IgD-negative memory B cell (primary cell): ENCODE data around the gene FOXF1. TPM values are rescaled to one million over a fixed set of nuclear protein-coding genes. Genes with fewer than 3 reads are reported as not detected.

Source experiments
- H3K27ac Mint-ChIP-seq, 3 donors: one replicate each; pipeline ENCODE4 v1.8.0; 2020 to 2022; ENCODE audit warnings: mild to moderate bottlenecking in 3 of 3, mixed read lengths in 3 of 3, moderate library complexity in 1 of 3
- H3K27me3 Mint-ChIP-seq: one replicate; pipeline ENCODE4 v1.8.0; 2021; ENCODE audit warnings: mixed read lengths
- H3K36me3 Mint-ChIP-seq: one replicate; pipeline ENCODE4 v1.8.0; 2020; ENCODE audit warnings: mild to moderate bottlenecking, mixed read lengths
- H3K4me1 Mint-ChIP-seq, 3 donors: one replicate each; pipeline ENCODE4 v1.8.0; 2020 to 2022; ENCODE audit warnings: mixed read lengths in 3 of 3, mild to moderate bottlenecking in 1 of 3
- H3K4me3 Mint-ChIP-seq, 4 donors: one replicate each; pipeline ENCODE4 v1.8.0; 2020 to 2022; ENCODE audit warnings: mild to moderate bottlenecking in 4 of 4, mixed read lengths in 4 of 4, moderate library complexity in 3 of 4
- H3K9me3 Mint-ChIP-seq, 3 donors: one replicate each; pipeline ENCODE4 v1.8.0; 2020 to 2021; ENCODE audit warnings: mixed read lengths in 3 of 3, mild to moderate bottlenecking in 1 of 3
- polyA plus RNA-seq: library from polyadenylated mRNA; unstranded; fragments of 300-500 nt; fragmentation: Illumina TruSeq; gene quantifications from one replicate; pipeline ENCODE4 v1.2.3, GENCODE V29; 2021

FOXF1 gene
- polyA plus RNA-seq, 1 donor from 2014 or later, result not detected

DNA sequence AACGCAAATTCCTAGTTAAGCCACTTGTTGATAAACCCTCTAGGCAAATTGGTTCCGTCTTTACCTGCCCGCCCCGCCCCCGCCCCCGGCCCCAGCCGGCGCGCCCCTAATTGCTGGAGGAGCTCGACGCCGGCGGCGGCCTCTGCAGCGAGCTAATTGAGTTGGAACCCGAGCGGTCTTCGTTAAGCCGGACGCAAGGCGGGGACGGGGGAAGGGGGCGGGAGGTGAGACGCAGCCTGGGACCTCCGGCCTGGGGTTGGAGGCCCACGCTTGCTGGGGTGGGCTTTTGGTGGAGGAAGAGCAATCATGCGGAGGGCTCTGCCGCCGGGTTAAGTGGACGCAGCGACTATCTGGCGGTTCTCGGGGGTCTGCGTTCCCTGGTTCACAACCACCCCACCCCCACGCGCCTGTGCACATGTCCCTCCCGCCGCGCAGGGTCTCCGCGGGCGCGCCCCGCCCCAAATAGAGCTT lies 12.7 kb upstream of the FOXF1 start:
- H3K36me3 Mint-ChIP-seq, result peaks cover 2% of the 10 kb centered on the region
- H3K4me1 Mint-ChIP-seq, result peaks cover 1 to 7% (median 2%) of the 10 kb centered on the region in 3 donors
- no peak overlapping the region for H3K4me3 Mint-ChIP-seq
- H3K27ac Mint-ChIP-seq, result no peak overlapping the region
- H3K9me3 Mint-ChIP-seq, result no peaks in the 10 kb centered on the region
- H3K27me3 Mint-ChIP-seq, result peaks cover 69% of the 10 kb centered on the region

DNA sequence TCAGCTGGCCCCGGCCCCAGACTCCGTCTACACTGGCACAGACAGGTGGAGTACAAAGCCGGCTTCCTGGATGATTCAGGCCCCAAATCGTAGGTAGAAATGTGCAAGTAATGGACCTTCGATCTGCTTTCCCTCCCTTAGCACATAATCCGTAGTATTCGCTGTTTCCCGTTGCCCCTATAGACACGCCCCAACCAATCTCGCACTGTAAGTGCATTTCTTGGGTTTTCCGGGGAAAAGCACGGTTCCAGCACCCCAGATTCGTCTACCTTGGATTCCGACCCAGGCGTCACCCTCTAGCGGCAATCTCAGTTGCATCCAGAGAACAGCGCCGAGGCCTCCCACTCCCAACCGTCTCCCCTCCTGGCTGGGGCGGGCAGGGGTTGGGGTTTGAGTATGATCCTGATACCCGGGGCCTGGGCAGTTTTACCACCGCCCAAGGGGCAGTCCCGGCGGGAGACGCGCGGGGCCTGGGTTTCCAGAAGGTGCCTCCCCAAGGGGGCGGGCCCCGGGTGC lies 12.1 kb upstream of the FOXF1 start:
- no peak overlapping the region for H3K4me3 Mint-ChIP-seq

DNA sequence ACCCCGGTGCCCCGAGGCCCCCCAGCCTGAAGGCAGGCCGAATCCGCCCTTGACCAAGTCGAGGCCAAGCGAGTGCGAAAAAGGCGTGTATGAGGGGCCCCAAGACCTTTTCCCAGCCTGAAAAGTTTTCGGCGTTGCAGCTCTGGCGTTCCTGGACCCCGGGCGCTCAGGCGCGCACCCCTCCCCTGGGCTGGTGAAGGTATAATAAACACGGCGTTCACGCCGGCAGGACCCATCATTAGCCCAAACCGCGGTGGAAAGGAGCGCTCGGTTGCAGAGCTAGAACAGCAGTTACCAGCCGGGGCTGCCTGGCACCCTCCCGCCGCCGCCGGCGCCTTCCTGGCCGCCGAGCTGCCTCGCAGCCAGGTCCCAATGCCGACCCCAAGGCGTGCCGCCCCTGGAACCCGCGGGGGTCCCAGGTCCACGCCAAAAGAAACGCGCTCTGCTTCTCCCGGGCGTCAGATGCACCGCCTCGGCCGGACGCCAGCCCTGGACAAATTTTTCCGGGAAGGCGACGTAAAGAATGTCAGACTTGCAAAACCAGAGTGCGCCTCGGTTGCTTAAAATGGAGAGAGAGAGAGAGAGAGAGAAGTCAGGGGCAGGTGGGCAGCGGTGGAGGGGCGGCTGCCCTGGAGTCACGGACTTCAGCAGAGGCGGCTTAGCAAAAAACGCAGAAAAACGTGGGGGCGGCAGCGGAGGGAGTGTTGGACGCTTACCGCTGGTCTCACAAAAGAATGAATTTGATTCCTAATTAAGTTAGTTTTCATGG lies 11.5 kb upstream of the FOXF1 start:
- Mint-ChIP-seq H3K4me3 (peak overlapping the region in 2 of 4 donors; percentile 9 to 34), H3K27ac (peak overlapping the region; percentile 58 to 86 (median 71)), H3K36me3 (peaks cover 2% of the 10 kb centered on the region), H3K9me3 (no peaks in the 10 kb centered on the region), H3K27me3 (peaks cover 62% of the 10 kb centered on the region), H3K4me1 (peaks cover 1 to 7% (median 2%) of the 10 kb centered on the region in 3 donors)

More for the DNA sequence above, 12.1 kb upstream of the FOXF1 start:
- Mint-ChIP-seq H3K27ac (peak overlapping the region; percentile 53 to 69 (median 58)), H3K36me3 (peaks cover 2% of the 10 kb centered on the region), H3K4me1 (peaks cover 1 to 7% (median 2%) of the 10 kb centered on the region in 3 donors), H3K9me3 (no peaks in the 10 kb centered on the region), H3K27me3 (peaks cover 67% of the 10 kb centered on the region)

DNA sequence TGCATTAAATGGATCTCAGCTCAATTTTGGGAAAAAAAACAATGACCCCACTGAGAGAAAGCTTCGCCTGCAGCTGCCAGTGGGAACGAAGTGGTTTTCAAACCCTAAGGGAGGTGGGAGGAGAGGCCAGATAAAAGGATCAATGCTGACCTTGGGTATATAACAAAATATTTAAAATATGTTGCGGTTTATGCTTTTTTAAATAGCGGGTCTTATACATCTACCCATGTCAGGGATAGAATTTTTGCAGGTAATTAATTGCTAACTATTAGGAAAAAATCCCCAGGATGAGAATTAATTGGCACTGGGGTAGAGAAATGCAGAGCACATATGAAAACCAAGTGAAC lies 10.9 kb upstream of the FOXF1 start:
- H3K4me3 Mint-ChIP-seq, result peak overlapping the region in 2 of 4 donors; percentile 9 to 34
- H3K27me3 Mint-ChIP-seq, result peaks cover 65% of the 10 kb centered on the region
- H3K9me3 Mint-ChIP-seq, result no peaks in the 10 kb centered on the region
- H3K4me1 Mint-ChIP-seq, result peaks cover 1 to 7% (median 2%) of the 10 kb centered on the region in 3 donors
- peak overlapping the region; percentile 71 to 86 (median 82) for H3K27ac Mint-ChIP-seq
- no peaks in the 10 kb centered on the region for H3K36me3 Mint-ChIP-seq

DNA sequence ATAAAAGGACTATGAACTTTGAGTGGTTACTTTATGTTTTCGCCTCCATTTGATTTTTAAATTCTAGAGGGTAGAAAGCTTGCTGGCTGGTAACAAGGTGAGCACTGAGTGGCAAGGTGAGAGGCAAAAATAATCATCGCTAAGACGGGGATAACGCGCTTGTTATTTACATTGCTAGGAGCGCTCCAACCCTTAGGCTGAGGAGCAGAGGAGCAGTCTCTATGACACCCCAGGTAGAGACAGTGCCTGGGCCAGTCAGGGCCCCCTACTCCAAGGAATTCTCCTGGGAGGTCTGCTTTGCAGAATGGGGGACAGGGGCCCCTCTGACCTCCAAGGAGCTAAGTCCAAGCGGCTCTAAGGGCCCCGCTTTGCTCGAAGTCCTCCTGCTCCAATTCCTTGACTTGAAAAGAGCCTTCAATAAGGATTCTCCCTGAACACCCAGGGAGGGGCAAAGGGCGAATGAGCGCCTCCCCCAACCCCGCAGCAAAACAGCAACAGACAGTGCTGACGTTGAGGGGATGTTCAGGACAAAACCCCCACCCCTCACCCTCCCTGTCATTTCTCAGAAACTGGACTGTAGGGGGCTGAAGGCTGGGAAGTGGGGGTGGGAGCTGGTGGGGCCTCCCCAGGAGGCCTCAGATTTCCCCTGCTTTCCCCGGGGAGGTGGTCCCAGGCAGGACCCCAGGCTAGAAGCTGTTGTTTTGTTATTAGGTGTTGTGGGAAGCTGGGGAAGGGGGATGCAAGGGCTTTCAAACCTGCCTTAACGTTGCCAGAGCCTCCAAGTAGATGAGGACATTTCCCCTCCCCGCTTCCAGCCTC lies 10.2 kb upstream of the FOXF1 start:
- H3K4me3 Mint-ChIP-seq, result peak overlapping the region in 1 of 4 donors; percentile 34
- H3K27me3 Mint-ChIP-seq, result peaks cover 69% of the 10 kb centered on the region
- no peaks in the 10 kb centered on the region for H3K36me3 Mint-ChIP-seq
- H3K4me1 Mint-ChIP-seq, result peaks cover 3 to 7% (median 6%) of the 10 kb centered on the region in 3 donors
- no peaks in the 10 kb centered on the region for H3K9me3 Mint-ChIP-seq
- peak overlapping the region; percentile 28 to 88 (median 41) for H3K27ac Mint-ChIP-seq

DNA sequence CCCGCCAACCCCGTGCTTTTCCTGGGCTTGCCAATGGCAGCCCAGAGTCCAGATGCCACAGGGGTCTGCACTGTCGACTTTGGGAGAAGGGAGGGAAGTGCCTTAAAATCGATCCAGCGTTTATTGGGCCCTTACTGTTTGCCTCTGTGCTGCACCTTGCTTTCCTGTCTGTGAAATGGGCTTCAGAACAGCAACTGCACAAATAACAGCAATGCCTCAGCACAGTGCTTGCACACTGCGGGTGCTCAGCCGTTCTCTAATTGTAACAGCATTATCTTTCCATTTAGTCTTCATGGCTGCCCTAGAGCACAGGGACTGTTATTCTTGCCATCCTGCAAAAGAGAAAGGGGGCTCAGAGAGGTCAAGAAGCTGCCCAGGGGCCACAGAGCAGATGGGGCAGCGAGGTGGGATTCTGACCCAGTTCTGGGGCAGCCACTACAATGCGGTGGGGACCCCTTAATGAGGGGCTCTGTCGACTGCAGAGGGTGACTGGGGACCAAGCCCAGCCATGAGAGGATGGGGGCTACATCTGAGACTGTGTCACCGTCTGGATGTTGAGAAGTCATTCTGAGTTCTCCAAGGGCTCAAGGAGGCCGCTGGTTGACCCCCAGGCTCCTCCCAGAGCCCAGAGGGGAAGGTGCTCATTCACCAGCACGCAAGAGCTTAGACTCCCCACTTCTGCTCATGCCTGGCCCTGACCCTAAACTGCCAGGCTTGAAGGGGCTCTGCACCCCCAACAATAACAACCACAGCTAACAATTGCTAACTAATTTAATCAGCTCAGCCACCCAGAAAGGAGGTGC lies 9.4 kb upstream of the FOXF1 start:
- Mint-ChIP-seq H3K4me3 (peak overlapping the region in 1 of 4 donors; percentile 25), H3K27me3 (peaks cover 65% of the 10 kb centered on the region), H3K36me3 (no peaks in the 10 kb centered on the region), H3K27ac (peak overlapping the region; percentile 10 to 88 (median 41)), H3K4me1 (peaks cover 5 to 8% (median 6%) of the 10 kb centered on the region in 3 donors), H3K9me3 (no peaks in the 10 kb centered on the region)

DNA sequence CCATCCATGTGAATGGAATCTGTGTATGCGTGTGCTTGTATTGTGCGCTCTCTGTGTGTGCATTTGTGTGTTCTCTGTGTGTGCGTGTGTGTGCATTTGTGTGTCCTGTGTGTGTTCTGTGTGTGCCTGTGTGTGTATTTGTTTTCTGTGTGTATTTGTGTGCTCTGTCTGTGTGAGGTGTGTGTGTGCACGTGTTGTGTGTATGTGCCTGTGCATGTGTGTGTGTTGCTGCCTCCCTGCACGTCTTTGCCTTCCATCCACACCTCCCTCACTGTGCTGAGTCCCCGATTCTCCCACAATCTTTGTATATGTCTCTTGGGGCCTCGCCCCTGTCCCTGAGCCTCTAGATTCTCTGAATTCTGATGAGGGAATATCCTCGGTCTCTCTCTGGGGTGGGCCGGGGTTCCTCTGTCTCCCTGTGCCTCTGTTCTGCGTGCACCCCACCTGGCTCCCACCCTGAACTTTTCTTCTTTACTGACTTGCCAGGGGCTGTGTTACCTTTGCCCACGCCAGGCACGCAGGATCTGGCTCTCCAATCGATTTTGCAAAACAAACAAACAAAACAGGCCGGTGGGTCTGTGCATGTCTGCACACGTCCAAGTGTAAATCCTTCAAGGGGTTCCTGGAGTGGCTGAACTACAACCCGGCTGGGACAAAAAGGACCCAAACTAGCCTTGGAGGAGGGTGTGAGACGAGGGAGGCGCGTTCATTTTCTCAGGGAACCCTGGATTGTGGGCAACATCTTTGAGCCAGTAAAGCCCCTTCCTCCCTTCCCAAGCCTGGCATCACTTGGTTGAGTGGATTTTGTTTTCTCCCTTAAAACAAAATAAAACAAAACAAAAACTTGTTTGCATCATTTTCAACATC lies 8.1 kb upstream of the FOXF1 start:
- no peaks in the 10 kb centered on the region for H3K9me3 Mint-ChIP-seq
- H3K27me3 Mint-ChIP-seq, result peaks cover 67% of the 10 kb centered on the region
- peaks cover 5 to 19% (median 8%) of the 10 kb centered on the region in 3 donors for H3K4me1 Mint-ChIP-seq
- no peaks in the 10 kb centered on the region for H3K36me3 Mint-ChIP-seq
- H3K4me3 Mint-ChIP-seq, result peak overlapping the region in 3 of 4 donors; percentile 5 to 74 (median 25)
- H3K27ac Mint-ChIP-seq, result peak overlapping the region; percentile 45 to 88 (median 64)

DNA sequence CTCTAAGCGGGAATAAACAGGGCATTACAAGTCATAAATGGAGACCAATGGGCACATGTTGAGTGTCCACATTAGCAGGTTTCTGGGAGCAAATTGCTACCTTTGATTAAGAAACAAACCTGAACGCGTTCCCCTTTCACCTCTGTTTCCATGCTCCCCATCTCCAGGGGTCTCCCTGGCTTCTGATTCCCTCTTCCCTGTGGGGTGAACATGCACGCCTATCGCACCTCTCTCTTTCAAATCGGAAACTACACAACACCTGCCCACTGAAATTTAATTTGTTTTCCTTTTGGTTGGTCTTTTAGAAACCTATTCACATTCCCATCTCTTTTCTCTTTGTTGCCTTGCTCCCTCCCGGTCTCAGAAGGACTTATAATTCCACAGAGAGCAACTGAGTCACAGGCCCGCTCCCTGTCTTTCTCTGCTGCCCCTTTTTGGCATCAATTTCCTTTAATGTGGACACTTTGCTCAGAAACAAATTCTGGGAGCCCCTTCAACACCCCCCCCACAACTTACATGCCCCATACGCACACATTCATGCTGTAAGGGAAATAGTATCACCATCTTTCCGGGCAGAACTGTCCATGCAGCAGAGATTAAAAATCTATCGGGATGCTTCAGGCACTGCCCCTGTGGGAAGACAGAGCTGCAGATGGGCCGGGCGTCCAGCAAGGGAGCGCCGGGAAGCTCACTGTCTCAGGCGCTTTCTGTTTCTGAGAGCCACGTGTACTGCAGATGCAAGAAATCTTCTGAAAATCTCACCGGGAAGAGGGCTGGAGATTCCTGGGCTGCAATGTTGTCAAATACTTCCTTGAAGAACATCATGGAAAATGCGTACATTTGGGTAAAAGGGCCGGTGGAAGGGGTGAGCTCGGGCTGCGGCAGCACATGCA lies 7.2 kb upstream of the FOXF1 start:
- Mint-ChIP-seq H3K27me3 (peaks cover 74% of the 10 kb centered on the region), H3K9me3 (peaks cover 0 to 1% (median 0%) of the 10 kb centered on the region in 3 donors), H3K36me3 (no peaks in the 10 kb centered on the region), H3K4me1 (peaks cover 5 to 23% (median 14%) of the 10 kb centered on the region in 3 donors), H3K4me3 (peak overlapping the region in 1 of 4 donors; percentile 13), H3K27ac (peak overlapping the region in 1 of 3 donors; percentile 88)

DNA sequence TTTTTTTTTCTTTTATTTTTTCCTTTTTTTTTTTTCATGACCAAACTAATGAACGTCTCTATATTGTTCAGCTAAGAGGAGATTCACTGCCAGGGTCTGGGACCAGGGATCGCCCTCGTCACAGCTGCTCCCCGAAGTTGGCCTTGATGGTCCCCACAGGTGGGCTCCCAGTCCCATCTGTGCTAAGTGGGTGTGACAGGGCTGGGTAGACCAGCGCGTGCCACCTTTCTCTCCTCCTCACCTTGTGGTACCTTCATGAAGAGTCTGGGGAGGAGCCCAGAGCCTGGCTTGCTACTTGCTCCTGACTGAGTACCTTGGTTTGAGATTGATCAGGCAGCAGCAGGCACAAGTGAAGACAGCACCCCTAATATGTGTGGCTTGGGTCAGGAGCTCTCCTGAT lies 6.5 kb upstream of the FOXF1 start:
- H3K4me1 Mint-ChIP-seq, result peaks cover 5 to 23% (median 14%) of the 10 kb centered on the region in 3 donors
- peaks cover 73% of the 10 kb centered on the region for H3K27me3 Mint-ChIP-seq
- no peaks in the 10 kb centered on the region for H3K36me3 Mint-ChIP-seq
- H3K9me3 Mint-ChIP-seq, result peaks cover 0 to 1% (median 0%) of the 10 kb centered on the region in 3 donors
- peak overlapping the region in 1 of 3 donors; percentile 32 for H3K27ac Mint-ChIP-seq
- H3K4me3 Mint-ChIP-seq, result no peak overlapping the region

DNA sequence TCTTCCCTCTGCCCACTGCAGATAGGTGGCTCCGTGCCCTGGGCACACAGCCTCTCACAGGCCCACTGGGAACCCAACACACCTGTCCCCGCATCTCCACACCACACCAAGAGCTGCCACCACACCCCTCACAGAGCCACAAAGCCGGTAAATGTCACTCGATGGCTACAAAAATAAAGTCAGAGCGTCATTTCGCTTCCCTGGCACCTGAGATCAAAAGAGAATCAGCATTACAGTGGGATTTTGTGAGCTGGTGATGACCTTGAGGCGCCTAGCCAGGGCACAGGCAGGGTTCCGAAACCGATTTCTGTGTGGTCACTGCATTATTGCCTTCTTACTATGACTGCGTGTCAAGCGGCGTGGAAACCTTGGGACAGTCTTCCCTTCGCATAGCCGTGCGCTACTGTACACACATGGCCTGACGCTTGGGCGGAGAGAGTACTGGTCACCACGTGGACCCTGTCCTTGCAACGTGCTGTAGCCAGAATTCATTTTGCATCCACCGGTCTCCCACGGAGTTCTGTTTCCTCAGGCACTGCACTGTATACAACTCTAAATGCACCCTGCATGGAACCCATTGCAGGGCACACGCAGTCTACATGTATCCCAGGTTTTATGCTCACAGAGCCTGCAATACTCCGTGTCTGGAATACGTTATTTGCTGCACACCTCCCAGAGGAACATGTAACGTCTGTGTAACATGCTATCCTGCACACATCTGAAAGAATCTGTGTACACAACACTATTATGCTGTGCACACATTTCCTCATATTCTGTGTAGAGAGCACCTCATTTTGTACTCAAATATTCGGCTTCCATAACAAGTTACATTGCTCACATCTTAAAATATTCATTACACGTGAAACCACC lies 5.8 kb upstream of the FOXF1 start:
- Mint-ChIP-seq H3K36me3 (no peaks in the 10 kb centered on the region), H3K27ac (peak overlapping the region; percentile 32 to 96 (median 87)), H3K4me1 (peaks cover 9 to 25% (median 16%) of the 10 kb centered on the region in 3 donors), H3K9me3 (peaks cover 0 to 3% (median 0%) of the 10 kb centered on the region in 3 donors), H3K4me3 (peak overlapping the region in 3 of 4 donors; percentile 14 to 80 (median 52)), H3K27me3 (peaks cover 73% of the 10 kb centered on the region)

DNA sequence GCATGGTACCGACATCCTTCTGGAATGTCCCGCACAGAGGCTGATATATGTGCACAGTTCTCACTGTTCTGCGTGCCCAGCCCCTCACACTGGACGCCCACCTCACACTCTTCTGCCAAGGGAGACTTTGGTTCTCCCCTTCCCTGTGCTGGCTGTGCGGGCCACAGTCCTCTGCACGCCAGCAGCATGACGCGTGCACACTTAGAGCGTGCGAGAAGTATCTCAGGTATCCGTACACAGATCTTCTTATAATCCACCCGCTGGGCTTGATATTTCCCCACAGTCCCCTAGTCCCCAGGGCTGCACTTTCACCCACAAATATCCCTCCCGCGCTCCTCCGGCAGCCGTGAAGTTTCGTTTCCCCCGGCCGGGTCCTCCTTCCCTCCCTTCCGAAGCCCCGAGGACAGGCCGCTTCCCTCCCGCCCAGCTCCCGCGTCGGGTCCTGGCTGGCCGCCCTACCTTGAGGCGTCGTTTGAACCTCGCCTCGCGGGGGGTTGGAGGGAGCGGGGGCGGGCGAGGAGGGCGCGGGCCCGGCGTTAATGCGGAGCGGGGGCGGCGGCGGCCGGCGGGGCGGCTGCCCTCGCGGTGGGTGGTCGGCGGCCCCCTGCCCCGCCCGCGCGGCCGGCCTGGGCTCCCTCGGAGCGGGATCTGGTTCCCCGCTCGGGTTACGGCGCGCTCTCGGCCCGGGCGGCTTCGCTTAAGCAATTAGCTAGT lies 5.0 kb upstream of the FOXF1 start:
- Mint-ChIP-seq H3K27me3 (peaks cover 70% of the 10 kb centered on the region), H3K4me1 (peaks cover 9 to 22% (median 16%) of the 10 kb centered on the region in 3 donors), H3K4me3 (peak overlapping the region; percentile 14 to 80 (median 30)), H3K36me3 (no peaks in the 10 kb centered on the region), H3K27ac (peak overlapping the region; percentile 87 to 96 (median 93)), H3K9me3 (peaks cover 0 to 3% (median 0%) of the 10 kb centered on the region in 3 donors)
